ENCODE data around the gene SEBOX.

The SEBOX gene

GRCh38 chr17:28334666-28335200 is 30.3 kb downstream of the SEBOX start:
- peak overlapping the region; percentile 72; the same call in 1 of the 2 replicates for H3K9ac ChIP-seq (ENCODE audit: low read depth, low read length)
- no peak overlapping the region for H3K27ac ChIP-seq (ENCODE audit: low read length)
- peak overlapping the region; percentile 92 for H3K4me3 ChIP-seq (ENCODE audit: low read length)
- H3K9me3 ChIP-seq (ENCODE audit: insufficient read depth, low read depth, low read length), result no peaks in the 10 kb centered on the region
- H3K4me1 ChIP-seq (ENCODE audit: insufficient read depth, low read length), result peaks cover 8% of the 10 kb centered on the region
- H3K36me3 ChIP-seq (ENCODE audit: insufficient read depth, low read depth, low read length), result 0 out of 2 replicates have a peak, but pooled peaks cover 3% of the 10 kb centered on the region
- H3K27me3 ChIP-seq (ENCODE audit: insufficient read depth, low read length), result no peaks in the 10 kb centered on the region

GRCh38 chr17:28334171-28334570 is 30.8 kb downstream of the SEBOX start:
- peaks cover 8% of the 10 kb centered on the region for H3K4me1 ChIP-seq (ENCODE audit: insufficient read depth, low read length)
- no peak overlapping the region; the same call in 1 of the 2 replicates for H3K9ac ChIP-seq (ENCODE audit: low read depth, low read length)
- H3K36me3 ChIP-seq (ENCODE audit: insufficient read depth, low read depth, low read length), result peaks cover 4% of the 10 kb centered on the region
- H3K9me3 ChIP-seq (ENCODE audit: insufficient read depth, low read depth, low read length), result no peaks in the 10 kb centered on the region
- H3K4me3 ChIP-seq (ENCODE audit: low read length), result peak overlapping the region; percentile 92
- H3K27ac ChIP-seq (ENCODE audit: low read length), result no peak overlapping the region
- no peaks in the 10 kb centered on the region for H3K27me3 ChIP-seq (ENCODE audit: insufficient read depth, low read length)

GRCh38 chr17:28333083-28333746 is 31.8 kb downstream of the SEBOX start:
- Histone ChIP-seq H3K27me3 (ENCODE audit: insufficient read depth, low read length) (no peaks in the 10 kb centered on the region), H3K9me3 (ENCODE audit: insufficient read depth, low read depth, low read length) (no peaks in the 10 kb centered on the region), H3K4me3 (ENCODE audit: low read length) (no peak overlapping the region), H3K27ac (ENCODE audit: low read length) (no peak overlapping the region), H3K36me3 (ENCODE audit: insufficient read depth, low read depth, low read length) (peaks cover 12% of the 10 kb centered on the region), H3K4me1 (ENCODE audit: insufficient read depth, low read length) (peaks cover 8% of the 10 kb centered on the region), H3K9ac (ENCODE audit: low read depth, low read length) (no peak overlapping the region)

- Histone ChIP-seq H3K27me3 (ENCODE audit: insufficient read depth, low read length) (no peaks in the 10 kb centered on the region), H3K36me3 (ENCODE audit: insufficient read depth, low read depth, low read length) (peaks cover 25% of the 10 kb centered on the region), H3K9me3 (ENCODE audit: insufficient read depth, low read depth, low read length) (no peaks in the 10 kb centered on the region), H3K4me3 (ENCODE audit: low read length) (no peak overlapping the region), H3K4me1 (ENCODE audit: insufficient read depth, low read length) (peaks cover 5% of the 10 kb centered on the region; the same call in 1 of the 2 replicates), H3K9ac (ENCODE audit: low read depth, low read length) (no peak overlapping the region), H3K27ac (ENCODE audit: low read length) (no peak overlapping the region)
These were observed 33.0 kb downstream of the SEBOX start for GRCh38 chr17:28331891-28332420.

GRCh38 chr17:28330671-28331070 is 34.3 kb downstream of the SEBOX start:
- Histone ChIP-seq H3K36me3 (ENCODE audit: insufficient read depth, low read depth, low read length) (peaks cover 38% of the 10 kb centered on the region), H3K27ac (ENCODE audit: low read length) (no peak overlapping the region), H3K9ac (ENCODE audit: low read depth, low read length) (no peak overlapping the region), H3K9me3 (ENCODE audit: insufficient read depth, low read depth, low read length) (no peaks in the 10 kb centered on the region), H3K4me3 (ENCODE audit: low read length) (no peak overlapping the region), H3K27me3 (ENCODE audit: insufficient read depth, low read length) (no peaks in the 10 kb centered on the region), H3K4me1 (ENCODE audit: insufficient read depth, low read length) (no peaks in the 10 kb centered on the region)

GRCh38 chr17:28328325-28328724 is 36.7 kb downstream of the SEBOX start:
- no peak overlapping the region for H3K27ac ChIP-seq (ENCODE audit: low read length)
- H3K9me3 ChIP-seq (ENCODE audit: insufficient read depth, low read depth, low read length), result no peaks in the 10 kb centered on the region
- peaks cover 52% of the 10 kb centered on the region for H3K36me3 ChIP-seq (ENCODE audit: insufficient read depth, low read depth, low read length)
- no peaks in the 10 kb centered on the region for H3K27me3 ChIP-seq (ENCODE audit: insufficient read depth, low read length)
- H3K4me3 ChIP-seq (ENCODE audit: low read length), result no peak overlapping the region
- peaks cover 2% of the 10 kb centered on the region; the same call in 1 of the 2 replicates for H3K4me1 ChIP-seq (ENCODE audit: insufficient read depth, low read length)
- no peak overlapping the region for H3K9ac ChIP-seq (ENCODE audit: low read depth, low read length)

- Histone ChIP-seq H3K4me1 (ENCODE audit: insufficient read depth, low read length) (peaks cover 2% of the 10 kb centered on the region; the same call in 1 of the 2 replicates), H3K36me3 (ENCODE audit: insufficient read depth, low read depth, low read length) (peaks cover 54% of the 10 kb centered on the region), H3K9ac (ENCODE audit: low read depth, low read length) (no peak overlapping the region), H3K27ac (ENCODE audit: low read length) (no peak overlapping the region), H3K9me3 (ENCODE audit: insufficient read depth, low read depth, low read length) (no peaks in the 10 kb centered on the region), H3K4me3 (ENCODE audit: low read length) (no peak overlapping the region), H3K27me3 (ENCODE audit: insufficient read depth, low read length) (no peaks in the 10 kb centered on the region)
These were observed 37.3 kb downstream of the SEBOX start for GRCh38 chr17:28327709-28328108.

- Histone ChIP-seq H3K27me3 (ENCODE audit: insufficient read depth, low read length) (no peaks in the 10 kb centered on the region), H3K9ac (ENCODE audit: low read depth, low read length) (no peak overlapping the region), H3K36me3 (ENCODE audit: insufficient read depth, low read depth, low read length) (peaks cover 58% of the 10 kb centered on the region), H3K4me3 (ENCODE audit: low read length) (no peak overlapping the region), H3K9me3 (ENCODE audit: insufficient read depth, low read depth, low read length) (no peaks in the 10 kb centered on the region), H3K4me1 (ENCODE audit: insufficient read depth, low read length) (peaks cover 2% of the 10 kb centered on the region; the same call in 1 of the 2 replicates), H3K27ac (ENCODE audit: low read length) (no peak overlapping the region)
These were observed 37.9 kb downstream of the SEBOX start for GRCh38 chr17:28327031-28327607.

GRCh38 chr17:28326114-28326513 is 38.9 kb downstream of the SEBOX start:
- Histone ChIP-seq H3K27ac (ENCODE audit: low read length) (no peak overlapping the region), H3K36me3 (ENCODE audit: insufficient read depth, low read depth, low read length) (peaks cover 58% of the 10 kb centered on the region), H3K9me3 (ENCODE audit: insufficient read depth, low read depth, low read length) (no peaks in the 10 kb centered on the region), H3K9ac (ENCODE audit: low read depth, low read length) (no peak overlapping the region), H3K27me3 (ENCODE audit: insufficient read depth, low read length) (no peaks in the 10 kb centered on the region), H3K4me3 (ENCODE audit: low read length) (no peak overlapping the region), H3K4me1 (ENCODE audit: insufficient read depth, low read length) (peaks cover 3% of the 10 kb centered on the region)

GRCh38 chr17:28325211-28325610 is 39.8 kb downstream of the SEBOX start:
- no peak overlapping the region for H3K27ac ChIP-seq (ENCODE audit: low read length)
- H3K27me3 ChIP-seq (ENCODE audit: insufficient read depth, low read length), result no peaks in the 10 kb centered on the region
- no peak overlapping the region for H3K9ac ChIP-seq (ENCODE audit: low read depth, low read length)
- H3K4me3 ChIP-seq (ENCODE audit: low read length), result no peak overlapping the region
- H3K4me1 ChIP-seq (ENCODE audit: insufficient read depth, low read length), result peaks cover 12% of the 10 kb centered on the region
- peaks cover 66% of the 10 kb centered on the region for H3K36me3 ChIP-seq (ENCODE audit: insufficient read depth, low read depth, low read length)
- no peaks in the 10 kb centered on the region for H3K9me3 ChIP-seq (ENCODE audit: insufficient read depth, low read depth, low read length)

- H3K9me3 ChIP-seq (ENCODE audit: insufficient read depth, low read depth, low read length), result no peaks in the 10 kb centered on the region
- peaks cover 14% of the 10 kb centered on the region for H3K4me1 ChIP-seq (ENCODE audit: insufficient read depth, low read length)
- H3K27me3 ChIP-seq (ENCODE audit: insufficient read depth, low read length), result no peaks in the 10 kb centered on the region
- no peak overlapping the region for H3K9ac ChIP-seq (ENCODE audit: low read depth, low read length)
- no peak overlapping the region for H3K4me3 ChIP-seq (ENCODE audit: low read length)
- H3K27ac ChIP-seq (ENCODE audit: low read length), result no peak overlapping the region
- H3K36me3 ChIP-seq (ENCODE audit: insufficient read depth, low read depth, low read length), result peaks cover 67% of the 10 kb centered on the region
These were observed 40.2 kb downstream of the SEBOX start for GRCh38 chr17:28324781-28325180.

Data from iPS-20b (cell line).